IPS DF 6.9 (cell line): ENCODE measurements around the gene NPS.

Source experiments
- DNase-seq: peaks from one replicate; pipeline ENCODE4 v3.0.0-alpha.2; 2013; ENCODE audit warnings: low read depth, low spot score
- H3K27ac ChIP-seq: one replicate; pipeline ENCODE4 v1.5.1; 2013; ENCODE audit warnings: low read length, control low read depth
- H3K27me3 ChIP-seq: 2 replicates; pipeline ENCODE4 v1.6.1; 2013; ENCODE audit warnings: mild to moderate bottlenecking, low read length; ENCODE audit not compliant: control insufficient read depth, insufficient read depth
- H3K36me3 ChIP-seq: 2 replicates; pipeline ENCODE4 v1.6.1; 2013; ENCODE audit warnings: low read length; ENCODE audit not compliant: control insufficient read depth, insufficient read depth
- H3K4me1 ChIP-seq: 2 replicates; pipeline ENCODE4 v1.6.1; 2013; ENCODE audit warnings: low read length; ENCODE audit not compliant: control insufficient read depth, insufficient read depth
- H3K4me3 ChIP-seq: 2 replicates; pipeline ENCODE4 v1.5.1; 2013; ENCODE audit warnings: mild to moderate bottlenecking, low read length
- H3K9me3 ChIP-seq: 2 replicates; pipeline ENCODE4 v1.6.1; 2013; ENCODE audit warnings: low read length, inconsistent platforms; ENCODE audit not compliant: control insufficient read depth, insufficient read depth
- WGBS: extraction: QIAGEN DNeasy Blood & Tissue Kit; methylation state at CpG from one replicate; pipeline ENCODE4 v1.1.7; 2013; ENCODE audit warnings: mixed read lengths, missing lambda C conversion rate; ENCODE audit not compliant: insufficient read length, insufficient coverage; 5-methylcytosine and 5-hydroxymethylcytosine counted together

NPS gene

GRCh38 chr10:127553417-127553816 is 4.3 kb downstream of the NPS start:
- DNase-seq, result no peak
- no CpG with 5 or more reads among the region's 7 CpGs for WGBS
- Histone ChIP-seq H3K36me3 (no peaks in the 10 kb centered on the region), H3K27me3 (no peaks in the 10 kb centered on the region), H3K4me1 (no peaks in the 10 kb centered on the region), H3K9me3 (no peaks in the 10 kb centered on the region), H3K4me3 (no peak overlapping the region), H3K27ac (no peak overlapping the region)

GRCh38 chr10:127556916-127557315 is 7.8 kb downstream of the NPS start:
- Histone ChIP-seq H3K9me3 (no peaks in the 10 kb centered on the region), H3K27ac (no peak overlapping the region), H3K4me1 (no peaks in the 10 kb centered on the region), H3K27me3 (0 out of 2 replicates have a peak, but pooled peaks cover 1% of the 10 kb centered on the region), H3K4me3 (no peak overlapping the region), H3K36me3 (no peaks in the 10 kb centered on the region)
- peak; percentile 47 for DNase-seq
- WGBS, result no CpG with 5 or more reads among the region's 11 CpGs

- no peak overlapping the region for H3K4me3 ChIP-seq
- no peaks in the 10 kb centered on the region for H3K4me1 ChIP-seq
- 100% methylated on average over 2 of the region's 8 CpGs for WGBS
- no peaks in the 10 kb centered on the region for H3K9me3 ChIP-seq
- H3K27ac ChIP-seq, result no peak overlapping the region
- DNase-seq, result no peak
- H3K27me3 ChIP-seq, result 0 out of 2 replicates have a peak, but pooled peaks cover 1% of the 10 kb centered on the region
- H3K36me3 ChIP-seq, result no peaks in the 10 kb centered on the region
These were observed 12.5 kb downstream of the NPS start for GRCh38 chr10:127561647-127562046.

- H3K4me1 ChIP-seq, result no peaks in the 10 kb centered on the region
- DNase-seq, result no peak
- H3K27ac ChIP-seq, result no peak overlapping the region
- H3K4me3 ChIP-seq, result no peak overlapping the region
- 0 out of 2 replicates have a peak, but pooled peaks cover 1% of the 10 kb centered on the region for H3K27me3 ChIP-seq
- no CpG with 5 or more reads among the region's 10 CpGs for WGBS
- no peaks in the 10 kb centered on the region for H3K9me3 ChIP-seq
- no peaks in the 10 kb centered on the region for H3K36me3 ChIP-seq
These were observed 14.8 kb downstream of the NPS start for GRCh38 chr10:127563718-127564553.

GRCh38 chr10:127564644-127565043 is 15.5 kb downstream of the NPS start:
- no peak for DNase-seq
- Histone ChIP-seq H3K4me3 (no peak overlapping the region), H3K27ac (no peak overlapping the region), H3K36me3 (no peaks in the 10 kb centered on the region), H3K9me3 (no peaks in the 10 kb centered on the region), H3K27me3 (0 out of 2 replicates have a peak, but pooled peaks cover 1% of the 10 kb centered on the region), H3K4me1 (no peaks in the 10 kb centered on the region)
- WGBS, result no CpG with 5 or more reads among the region's 4 CpGs

- DNase-seq, result no peak
- WGBS, result no CpG with 5 or more reads among the region's 4 CpGs
- no peaks in the 10 kb centered on the region for H3K36me3 ChIP-seq
- no peaks in the 10 kb centered on the region for H3K9me3 ChIP-seq
- H3K4me1 ChIP-seq, result no peaks in the 10 kb centered on the region
- H3K27me3 ChIP-seq, result 0 out of 2 replicates have a peak, but pooled peaks cover 1% of the 10 kb centered on the region
- H3K27ac ChIP-seq, result no peak overlapping the region
- no peak overlapping the region for H3K4me3 ChIP-seq
These were observed 16.5 kb downstream of the NPS start for GRCh38 chr10:127565583-127565982.

- no peaks in the 10 kb centered on the region for H3K27me3 ChIP-seq
- H3K9me3 ChIP-seq, result no peaks in the 10 kb centered on the region
- no peak for DNase-seq
- H3K4me1 ChIP-seq, result no peaks in the 10 kb centered on the region
- no CpG with 5 or more reads among the region's 4 CpGs for WGBS
- H3K4me3 ChIP-seq, result no peak overlapping the region
- no peak overlapping the region for H3K27ac ChIP-seq
- no peaks in the 10 kb centered on the region for H3K36me3 ChIP-seq
These were observed 20.1 kb downstream of the NPS start for GRCh38 chr10:127569210-127569609.

- Histone ChIP-seq H3K4me3 (no peak overlapping the region), H3K27me3 (no peaks in the 10 kb centered on the region), H3K9me3 (no peaks in the 10 kb centered on the region), H3K27ac (no peak overlapping the region), H3K36me3 (no peaks in the 10 kb centered on the region), H3K4me1 (no peaks in the 10 kb centered on the region)
- no CpG with 5 or more reads among the region's 3 CpGs for WGBS
- DNase-seq, result no peak
These were observed 20.9 kb downstream of the NPS start for GRCh38 chr10:127570036-127570435.

GRCh38 chr10:127571386-127571785 is 22.3 kb downstream of the NPS start:
- WGBS, result no CpG with 5 or more reads among the region's 1 CpG
- Histone ChIP-seq H3K27me3 (no peaks in the 10 kb centered on the region), H3K9me3 (no peaks in the 10 kb centered on the region), H3K36me3 (no peaks in the 10 kb centered on the region), H3K27ac (no peak overlapping the region), H3K4me3 (no peak overlapping the region), H3K4me1 (no peaks in the 10 kb centered on the region)
- no peak for DNase-seq

- H3K4me3 ChIP-seq, result no peak overlapping the region
- H3K9me3 ChIP-seq, result no peaks in the 10 kb centered on the region
- H3K27ac ChIP-seq, result no peak overlapping the region
- H3K36me3 ChIP-seq, result no peaks in the 10 kb centered on the region
- no peaks in the 10 kb centered on the region for H3K4me1 ChIP-seq
- no CpG with 5 or more reads among the region's 3 CpGs for WGBS
- no peak for DNase-seq
- H3K27me3 ChIP-seq, result no peaks in the 10 kb centered on the region
These were observed 26.9 kb downstream of the NPS start for GRCh38 chr10:127576051-127576450.

GRCh38 chr10:127576740-127577161 is 27.6 kb downstream of the NPS start:
- H3K9me3 ChIP-seq, result no peaks in the 10 kb centered on the region
- no peaks in the 10 kb centered on the region for H3K27me3 ChIP-seq
- no peak overlapping the region for H3K27ac ChIP-seq
- H3K4me3 ChIP-seq, result no peak overlapping the region
- H3K36me3 ChIP-seq, result no peaks in the 10 kb centered on the region
- no CpG with 5 or more reads among the region's 6 CpGs for WGBS
- no peak for DNase-seq
- H3K4me1 ChIP-seq, result no peaks in the 10 kb centered on the region
